A673 (cell line): Measurements from ENCODE around the gene GIMAP1. TPM values are rescaled to one million over a fixed set of nuclear protein-coding genes. Genes with fewer than 3 reads are reported as not detected.

Experiments
- BruUV-seq: library from RNA; stranded (reverse); fragments of 400-500 nt; replicated peaks from 2 replicates; lab custom pipeline; 2021; lab: Mats Ljungman, UMichigan
- CTCF ChIA-PET: fragments of 300-600 bp; sonication (Branson Sonifier 250); formaldehyde crosslinking; loops from one replicate; lab custom pipeline; 2022; ENCODE audit warnings: antibody characterized with exemption; lab: Charles Lee
- POLR2A ChIA-PET: fragments of 300-600 bp; sonication (Branson Sonifier 250); formaldehyde crosslinking; loops from one replicate; lab custom pipeline; 2022; ENCODE audit warnings: antibody characterized with exemption; ENCODE audit not compliant: low non-redundant PET; lab: Charles Lee
- DNase-seq: peaks from one replicate; pipeline ENCODE4 v3.0.0-alpha.2; 2015; ENCODE audit warnings: low spot score
- H3K27ac ChIP-seq: fragments of 200-600 bp; sonication (generic); 2 replicates; pipeline ENCODE4 v1.5.1; 2016; ENCODE audit warnings: mixed run types, low read depth, mild to moderate bottlenecking, mixed read lengths, antibody characterized with exemption, low read length; ENCODE audit not compliant: poor library complexity, severe bottlenecking
- H3K27me3 ChIP-seq: fragments of 200-600 bp; sonication (generic); replicated peaks from 2 replicates; pipeline ENCODE4 v1.6.1; 2017; ENCODE audit warnings: mixed run types, low read depth, mild to moderate bottlenecking, mixed read lengths, antibody characterized with exemption, low read length; ENCODE audit not compliant: insufficient read depth, poor library complexity
- H3K36me3 ChIP-seq: fragments of 200-600 bp; sonication (generic); 2 replicates; pipeline ENCODE4 v1.6.1; 2016; ENCODE audit warnings: mixed run types, mild to moderate bottlenecking, mixed read lengths, antibody characterized with exemption, low read length; ENCODE audit not compliant: insufficient read depth, poor library complexity, severe bottlenecking
- H3K4me1 ChIP-seq: fragments of 200-600 bp; sonication (generic); 2 replicates; pipeline ENCODE4 v1.6.1; 2017; ENCODE audit warnings: mixed run types, mild to moderate bottlenecking, mixed read lengths, antibody characterized with exemption, low read length; ENCODE audit not compliant: insufficient read depth, poor library complexity, severe bottlenecking
- H3K4me3 ChIP-seq: fragments of 200-600 bp; sonication (generic); 2 replicates; pipeline ENCODE4 v1.5.1; 2016; ENCODE audit warnings: low read depth, mixed run types, mild to moderate bottlenecking, mixed read lengths, low read length; ENCODE audit not compliant: poor library complexity, severe bottlenecking
- H3K9me3 ChIP-seq: fragments of 200-600 bp; sonication (generic); 2 replicates; pipeline ENCODE4 v1.6.1; 2016; ENCODE audit warnings: mixed run types, low read depth, mild to moderate bottlenecking, mixed read lengths, antibody characterized with exemption, low read length; ENCODE audit not compliant: poor library complexity, severe bottlenecking
- EZH2 ChIP-seq: fragments of 200-600 bp; sonication (generic); IDR thresholded peaks from 2 replicates; pipeline ENCODE4 v1.6.1; 2017; ENCODE audit warnings: borderline replicate concordance, low read depth, mild to moderate bottlenecking, mixed read lengths, antibody characterized with exemption, low read length; ENCODE audit not compliant: poor library complexity, severe bottlenecking
- intact Hi-C: fragments of 100-400 bp; cut with micrococcal nuclease; formaldehyde crosslinking; loops from one replicate; pipeline ENCODE4 v1.10.0; 2022; ENCODE audit not compliant: unreplicated experiment
- total RNA-seq: library from RNA; stranded (reverse); gene quantifications from 2 replicates; pipeline ENCODE4 v1.2.3, GENCODE V29; 2021
- TF ChIP-seq, protein P1 (sequence below): fragments of 300-800, 200-600 bp; sonication (generic); conservative IDR thresholded peaks from 2 replicates; pipeline ENCODE4 v1.5.1; 2017; ENCODE audit warnings: low read depth, mild to moderate bottlenecking, antibody characterized with exemption, low read length, moderate library complexity, mixed read lengths

Gene GIMAP1
- total RNA-seq, 1 experiment from 2014 or later, result not detected

DNA sequence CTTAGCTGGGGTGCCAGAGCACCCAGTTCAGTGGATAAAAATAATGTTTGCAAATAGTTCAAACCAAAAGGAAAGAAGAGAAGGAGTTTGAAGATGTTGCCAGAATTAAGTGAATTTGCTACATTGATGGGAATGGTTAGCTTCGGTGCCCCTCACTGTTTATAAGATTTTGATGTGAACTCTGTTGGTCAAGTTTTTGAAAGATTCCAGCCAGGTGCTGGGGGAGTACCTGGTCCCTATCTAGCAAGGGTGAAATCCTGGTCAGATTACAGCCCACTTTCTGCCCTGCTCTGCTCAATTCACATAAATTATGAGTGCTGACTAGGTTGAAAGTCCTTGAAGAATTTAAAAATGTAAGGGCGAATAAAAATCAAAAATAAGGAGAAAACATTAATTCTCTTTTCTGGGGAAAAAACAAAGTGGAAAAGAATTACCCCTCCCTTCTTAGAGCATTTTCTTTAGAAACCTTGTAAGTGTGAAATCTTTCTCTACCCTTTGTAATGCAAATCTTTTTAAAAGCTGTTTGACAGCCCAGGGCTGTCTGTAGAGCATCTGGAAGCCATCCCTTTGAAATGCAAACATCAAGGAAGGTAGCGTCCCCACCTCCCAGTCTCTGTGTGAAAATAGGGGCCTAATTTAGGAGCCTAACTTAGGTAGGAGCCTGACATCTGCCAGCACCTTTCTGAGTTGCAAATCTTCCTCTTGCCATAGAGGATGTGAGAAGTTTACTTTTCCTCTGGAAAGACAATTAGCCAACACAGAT, 19.4 kb downstream of the GIMAP1 start:
- Histone ChIP-seq H3K4me3 (no peak overlapping the region), H3K36me3 (no peaks in the 10 kb centered on the region), H3K9me3 (no peaks in the 10 kb centered on the region), H3K27ac (no peak overlapping the region), H3K27me3 (peaks cover 5% of the 10 kb centered on the region), H3K4me1 (no peaks in the 10 kb centered on the region)
- TF ChIP-seq, protein P1, sequence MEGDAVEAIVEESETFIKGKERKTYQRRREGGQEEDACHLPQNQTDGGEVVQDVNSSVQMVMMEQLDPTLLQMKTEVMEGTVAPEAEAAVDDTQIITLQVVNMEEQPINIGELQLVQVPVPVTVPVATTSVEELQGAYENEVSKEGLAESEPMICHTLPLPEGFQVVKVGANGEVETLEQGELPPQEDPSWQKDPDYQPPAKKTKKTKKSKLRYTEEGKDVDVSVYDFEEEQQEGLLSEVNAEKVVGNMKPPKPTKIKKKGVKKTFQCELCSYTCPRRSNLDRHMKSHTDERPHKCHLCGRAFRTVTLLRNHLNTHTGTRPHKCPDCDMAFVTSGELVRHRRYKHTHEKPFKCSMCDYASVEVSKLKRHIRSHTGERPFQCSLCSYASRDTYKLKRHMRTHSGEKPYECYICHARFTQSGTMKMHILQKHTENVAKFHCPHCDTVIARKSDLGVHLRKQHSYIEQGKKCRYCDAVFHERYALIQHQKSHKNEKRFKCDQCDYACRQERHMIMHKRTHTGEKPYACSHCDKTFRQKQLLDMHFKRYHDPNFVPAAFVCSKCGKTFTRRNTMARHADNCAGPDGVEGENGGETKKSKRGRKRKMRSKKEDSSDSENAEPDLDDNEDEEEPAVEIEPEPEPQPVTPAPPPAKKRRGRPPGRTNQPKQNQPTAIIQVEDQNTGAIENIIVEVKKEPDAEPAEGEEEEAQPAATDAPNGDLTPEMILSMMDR, result no peak
- no peak for TF ChIP-seq EZH2
- DNase-seq, result no peak
- BruUV-seq, result no TSS peak
- intact Hi-C loops, result no loop called here
- CTCF ChIA-PET, result no interaction called here
- POLR2A ChIA-PET, result no interaction called here

DNA sequence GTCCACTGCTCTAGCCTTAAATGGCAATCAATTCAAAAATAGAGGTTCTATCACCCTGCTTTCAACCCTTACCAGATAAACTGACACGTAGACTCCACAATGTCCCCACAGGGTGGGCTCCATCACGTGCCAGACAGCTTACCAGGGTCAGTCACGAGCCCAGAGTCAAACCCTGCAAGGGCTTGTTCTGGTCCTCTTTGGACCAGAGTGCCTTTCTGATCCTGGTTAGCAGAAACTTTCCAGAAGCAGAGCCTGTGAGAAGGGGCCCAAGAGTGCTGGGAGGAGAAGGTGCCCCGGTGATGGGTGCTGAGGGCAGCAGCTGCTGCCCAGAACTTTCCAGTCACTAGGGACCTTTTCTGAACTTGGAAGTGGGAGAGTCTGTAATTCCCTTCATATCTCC, 20.5 kb downstream of the GIMAP1 start:
- H3K36me3 ChIP-seq, result no peaks in the 10 kb centered on the region
- no TSS peak for BruUV-seq
- no peaks in the 10 kb centered on the region for H3K4me1 ChIP-seq
- H3K27me3 ChIP-seq, result peaks cover 4% of the 10 kb centered on the region
- POLR2A ChIA-PET, result no interaction called here
- TF ChIP-seq, protein P1, result no peak
- TF ChIP-seq EZH2, result no peak
- H3K27ac ChIP-seq, result no peak overlapping the region
- intact Hi-C loops, result no loop called here
- DNase-seq, result no peak
- H3K9me3 ChIP-seq, result no peaks in the 10 kb centered on the region
- no peak overlapping the region for H3K4me3 ChIP-seq
- CTCF ChIA-PET, result no interaction called here

DNA sequence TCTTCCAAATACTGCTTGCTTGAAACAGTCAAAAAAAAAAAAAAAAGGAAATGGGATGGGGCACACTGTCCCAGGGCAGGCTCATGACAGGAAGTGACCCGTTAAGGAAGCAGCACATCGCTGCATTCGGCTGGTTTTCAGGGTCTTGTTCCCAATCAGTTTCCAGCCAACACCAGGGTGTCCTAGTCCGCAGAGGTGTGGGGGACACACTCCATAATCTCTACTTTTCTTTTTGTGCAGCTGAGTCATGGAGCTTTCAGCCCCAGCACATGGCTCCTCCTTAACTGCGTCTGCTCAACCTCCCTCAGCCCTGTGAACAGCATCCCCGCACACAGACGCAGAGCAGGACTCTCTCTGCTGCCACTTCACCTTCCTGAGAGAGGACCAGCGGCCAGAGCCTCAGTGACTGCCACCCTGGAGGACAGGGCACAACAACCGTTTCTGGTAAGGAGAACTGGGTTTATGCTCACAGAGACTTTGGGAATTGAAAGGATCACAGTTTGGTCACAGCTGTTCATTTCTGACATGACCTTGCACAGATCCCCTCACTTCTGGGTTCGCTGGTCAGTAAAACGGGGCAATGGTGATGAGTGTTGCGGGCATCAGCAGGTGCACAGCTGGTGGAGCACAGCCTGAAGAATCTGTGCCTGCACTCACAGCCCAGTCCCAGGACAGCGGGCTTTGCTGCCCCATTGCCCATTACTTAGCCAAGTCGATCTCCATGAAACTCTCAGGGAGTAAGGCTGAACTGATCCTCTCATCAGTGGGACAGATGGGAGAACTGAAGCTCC, 21.0 kb downstream of the GIMAP1 start, which contains the start of gene GIMAP5:
Gene GIMAP5, plus strand, starts transcription at position 154 of the 791 bp plus-strand sequence. CDS start 3,467 bp downstream, outside the sequence.
- no peak within 1 kb of the TSS for H3K27ac ChIP-seq
- ChIA-PET POLR2A (no interaction called here), CTCF (no interaction called here)
- no TSS peak for BruUV-seq
- H3K9me3 ChIP-seq, result no peaks in the 10 kb centered on the region
- no peak for DNase-seq
- TF ChIP-seq, protein P1, result no peak
- TF ChIP-seq EZH2, result no peak
- intact Hi-C loops, result no loop called here
- H3K4me1 ChIP-seq, result no peaks in the 10 kb centered on the region
- H3K36me3 ChIP-seq, result no peaks in the 10 kb centered on the region
- H3K27me3 ChIP-seq, result no peaks in the 10 kb centered on the region
- no peak within 1 kb of the TSS for H3K4me3 ChIP-seq
